HCT116 (cell line): ENCODE results near the gene KCNMB2. TPM values are rescaled to one million over a fixed set of nuclear protein-coding genes. Genes with fewer than 3 reads are reported as not detected.

ENCODE experiments used
- ATAC-seq: fragments of 200-7000 bp; cut with Tn5 transposase; 2 replicates; pipeline ENCODE4 v1.9.1; 2020; ENCODE audit warnings: mild to moderate bottlenecking, moderate library complexity
- BruUV-seq: library from RNA; stranded (reverse); fragments of 400-500 nt; replicated peaks from 2 replicates; lab custom pipeline; 2021; lab: Mats Ljungman, UMichigan
- CTCF ChIA-PET: fragments of 300-600 bp; sonication (Branson Sonifier 250); formaldehyde crosslinking; loops from one replicate; lab custom pipeline; 2021; ENCODE audit warnings: antibody characterized with exemption; lab: Charles Lee
- POLR2A ChIA-PET: fragments of 300-600, 350-600 bp; sonication (Branson Sonifier 250); formaldehyde crosslinking; loops from one replicate; lab custom pipeline; 2021; ENCODE audit warnings: antibody characterized with exemption; lab: Charles Lee
- RAD21 ChIA-PET, 2 experiments: fragments of 300-600 bp; sonication (Branson Sonifier 250); formaldehyde crosslinking; loops; one replicate each; lab custom pipeline; 2023; ENCODE audit warnings: low total read pairs in 2 of 2; ENCODE audit not compliant: uncharacterized antibody in 2 of 2, unreplicated experiment in 2 of 2, low non-redundant PET in 1 of 2; lab: Charles Lee
- DNase-seq: peaks from one replicate; pipeline ENCODE4 v3.0.0-alpha.2; 2010; ENCODE audit warnings: low read depth, low spot score
- H2AFZ ChIP-seq: fragments of 200-600 bp; shearing (Covaris generic), sonication (generic); 2 replicates; pipeline ENCODE4 v1.6.1; 2017; ENCODE audit warnings: low read depth, mixed run types, mixed read lengths, antibody characterized with exemption, low read length; ENCODE audit not compliant: poor library complexity, severe bottlenecking
- H3K27ac ChIP-seq: 2 replicates; pipeline ENCODE4 v1.5.1; 2012; ENCODE audit warnings: low read depth, low read length
- H3K27me3 ChIP-seq: fragments of 200-600 bp; sonication (generic); 2 replicates; pipeline ENCODE4 v1.6.1; 2016; ENCODE audit warnings: mixed run types, low read length, mixed read lengths; ENCODE audit not compliant: insufficient read depth
- H3K36me3 ChIP-seq, 2 experiments: fragments of 200-500 bp in 1 of 2; fragments of 200-600 bp in 1 of 2; sonication (Bioruptor generic) in 1 of 2; sonication (generic) in 1 of 2; 2 replicates each; pipeline versions ENCODE4 v1.5.1 to v1.6.1; 2014 to 2016; ENCODE audit warnings: low read length in 2 of 2, inconsistent platforms in 1 of 2, mixed read lengths in 1 of 2, mixed run types in 1 of 2; ENCODE audit not compliant: insufficient read depth in 2 of 2, control insufficient read depth in 1 of 2
- H3K4me1 ChIP-seq, 2 experiments: fragments of 200-600 bp in 1 of 2; sonication (generic) in 1 of 2; 2 replicates each; pipeline versions ENCODE4 v1.5.1 to v1.6.1; 2012 to 2017; ENCODE audit warnings: low read length in 2 of 2, inconsistent platforms in 1 of 2, mild to moderate bottlenecking in 1 of 2, mixed read lengths in 1 of 2, mixed run types in 1 of 2, moderate library complexity in 1 of 2; ENCODE audit not compliant: insufficient read depth in 2 of 2, control insufficient read depth in 1 of 2
- H3K4me2 ChIP-seq: fragments of 200-600 bp; sonication (generic); 2 replicates; pipeline ENCODE4 v1.6.1; 2017; ENCODE audit warnings: mixed run types, low read length, mixed read lengths
- H3K4me3 ChIP-seq, 2 experiments: fragments of 200-600 bp in 1 of 2; sonication (generic) in 1 of 2; replicated peaks in 1 of 2; 2 replicates each; pipeline ENCODE4 v1.5.1; 2011 to 2016; ENCODE audit warnings: low read length in 2 of 2, control low read depth in 1 of 2, low read depth in 1 of 2, mild to moderate bottlenecking in 1 of 2, mixed read lengths in 1 of 2, mixed run types in 1 of 2
- H3K79me2 ChIP-seq: fragments of 200-600 bp; sonication (generic); 2 replicates; pipeline ENCODE4 v1.6.1; 2017; ENCODE audit warnings: mild to moderate bottlenecking, mixed run types, low read length, moderate library complexity, mixed read lengths; ENCODE audit not compliant: insufficient read depth
- H3K9ac ChIP-seq: fragments of 200-600 bp; sonication (generic); 2 replicates; pipeline ENCODE4 v1.6.1; 2016; ENCODE audit warnings: low read length, mixed read lengths
- H3K9me2 ChIP-seq: fragments of 200-600 bp; sonication (generic), shearing (Covaris generic); 2 replicates; pipeline ENCODE4 v1.6.1; 2017; ENCODE audit warnings: mixed run types, mild to moderate bottlenecking, moderate library complexity; ENCODE audit not compliant: insufficient read depth
- H3K9me3 ChIP-seq, 2 experiments: fragments of 200-500 bp in 1 of 2; fragments of 200-600 bp in 1 of 2; sonication (Bioruptor generic) in 1 of 2; sonication (generic) in 1 of 2; 2 replicates each; pipeline ENCODE4 v1.6.1; 2014 to 2017; ENCODE audit warnings: low read length in 2 of 2, mixed read lengths in 2 of 2, inconsistent platforms in 1 of 2, low read depth in 1 of 2, mild to moderate bottlenecking in 1 of 2, mixed run types in 1 of 2, moderate library complexity in 1 of 2; ENCODE audit not compliant: control insufficient read depth in 1 of 2, insufficient read depth in 1 of 2
- H4K20me1 ChIP-seq: fragments of 200-600 bp; sonication (generic), shearing (Covaris generic); 2 replicates; pipeline ENCODE4 v1.6.1; 2017; ENCODE audit warnings: mixed run types, mild to moderate bottlenecking, moderate library complexity; ENCODE audit not compliant: insufficient read depth
- POLR2AphosphoS5 ChIP-seq: IDR thresholded peaks from 2 replicates; pipeline ENCODE4 v1.6.1; 2011; ENCODE audit warnings: mild to moderate bottlenecking, low read depth, low read length, moderate library complexity
- REST ChIP-seq: IDR thresholded peaks from 2 replicates; pipeline ENCODE4 v1.6.1; 2012; ENCODE audit warnings: low read depth
- SP1 ChIP-seq: IDR thresholded peaks from 2 replicates; pipeline ENCODE4 v1.6.1; 2012; ENCODE audit warnings: low read depth
- YY1 ChIP-seq: IDR thresholded peaks from 2 replicates; pipeline ENCODE4 v1.6.1; 2011; ENCODE audit warnings: low read length, low read depth, moderate library complexity, mild to moderate bottlenecking; ENCODE audit not compliant: insufficient replicate concordance; ENCODE audit errors: extremely low read depth
- ZNF274 ChIP-seq: fragments of 200-500 bp; sonication (Bioruptor generic); IDR thresholded peaks from 2 replicates; pipeline ENCODE4 v1.6.1; 2014; ENCODE audit warnings: mild to moderate bottlenecking, low read depth, low read length, inconsistent platforms
- intact Hi-C: fragments of 100-400 bp; cut with micrococcal nuclease; formaldehyde crosslinking; loops from 2 replicates; pipeline ENCODE4 v1.10.0; 2022
- total RNA-seq: library from RNA; stranded (reverse); gene quantifications from one replicate; pipeline ENCODE4 v1.2.1, GENCODE V29; 2021; ENCODE audit not compliant: unreplicated experiment

The KCNMB2 gene
- total RNA-seq, 1 experiment from 2014 or later = not detected

GRCh38 chr3:178767581-178767980 lies 231.3 kb downstream of the KCNMB2 start:
- no peaks in the 10 kb centered on the region for H3K9me2 ChIP-seq
- no peak overlapping the region for H3K9ac ChIP-seq
- no peak for DNase-seq
- ChIA-PET RAD21 (no interaction called here), POLR2A (no interaction called here), CTCF (no interaction called here)
- no peaks in the 10 kb centered on the region for H3K9me3 ChIP-seq
- no peaks in the 10 kb centered on the region for H3K79me2 ChIP-seq
- H3K4me3 ChIP-seq = no peak overlapping the region
- no peak overlapping the region for H3K27ac ChIP-seq
- TF ChIP-seq REST = no peak
- TF ChIP-seq SP1 = no peak
- TF ChIP-seq ZNF274 = no peak
- TF ChIP-seq POLR2AphosphoS5 = no peak
- TF ChIP-seq YY1 = no peak
- no peak for ATAC-seq
- H4K20me1 ChIP-seq = no peaks in the 10 kb centered on the region
- no peak overlapping the region for H2AFZ ChIP-seq
- intact Hi-C loops = no loop called here
- BruUV-seq = no TSS peak
- H3K36me3 ChIP-seq = no peaks in the 10 kb centered on the region
- H3K4me2 ChIP-seq = no peak overlapping the region
- H3K27me3 ChIP-seq = no peaks in the 10 kb centered on the region
- H3K4me1 ChIP-seq = no peaks in the 10 kb centered on the region
